Measurements from ENCODE around the gene CLASP1.

The CLASP1 gene

GRCh38 chr2:121596221-121597080 lies 52.8 kb downstream of the CLASP1 start:
- peak; percentile 75 for DNase-seq
- no peak overlapping the region for H2AK5ac ChIP-seq (ENCODE audit: low read length)
- H3K79me1 ChIP-seq (ENCODE audit: low read length) = peaks cover 20% of the 10 kb centered on the region
- H3K27me3 ChIP-seq (ENCODE audit: insufficient read depth, low read length, poor library complexity) = no peaks in the 10 kb centered on the region
- H3K56ac ChIP-seq (ENCODE audit: low read length) = peak overlapping the region; percentile 17
- no peak overlapping the region for H4K8ac ChIP-seq (ENCODE audit: low read depth, low read length)
- no peak overlapping the region for H3K4me2 ChIP-seq (ENCODE audit: low read length)
- H3K4me1 ChIP-seq (ENCODE audit: control insufficient read depth, low read depth, low read length) = peaks cover 2% of the 10 kb centered on the region
- no peak overlapping the region for H2BK5ac ChIP-seq (ENCODE audit: low read length)
- H2BK15ac ChIP-seq (replicated peaks; ENCODE audit: low read depth) = no peak overlapping the region
- no peak overlapping the region for H3K18ac ChIP-seq (ENCODE audit: low read length)
- no peak overlapping the region for H3K9ac ChIP-seq (ENCODE audit: low read length)
- peaks cover 13% of the 10 kb centered on the region for H3K79me2 ChIP-seq (ENCODE audit: control insufficient read depth, insufficient read depth, low read length)
- no peak overlapping the region for H3K23ac ChIP-seq (ENCODE audit: low read length)
- H3K36me3 ChIP-seq (ENCODE audit: control insufficient read depth, insufficient read depth, low read length) = no peaks in the 10 kb centered on the region
- no peak overlapping the region for H3K4ac ChIP-seq (ENCODE audit: low read depth, low read length)
- no peak overlapping the region for H2BK120ac ChIP-seq (ENCODE audit: low read depth, low read length)
- no peak overlapping the region for H3K4me3 ChIP-seq (ENCODE audit: low read length)
- no peak overlapping the region for H4K5ac ChIP-seq (ENCODE audit: low read length)
- no CpG with 5 or more reads among the region's 11 CpGs for WGBS (ENCODE audit: extremely low coverage, insufficient coverage, low lambda C conversion rate)
- peak overlapping the region; percentile 63 for H3K27ac ChIP-seq (ENCODE audit: low read depth, low read length)

- H3K79me1 ChIP-seq (ENCODE audit: low read length) = peaks cover 20% of the 10 kb centered on the region
- no peak overlapping the region for H3K4ac ChIP-seq (ENCODE audit: low read depth, low read length)
- H3K27ac ChIP-seq (ENCODE audit: low read depth, low read length) = no peak overlapping the region
- H2BK15ac ChIP-seq (replicated peaks; ENCODE audit: low read depth) = no peak overlapping the region
- no peak overlapping the region for H3K9ac ChIP-seq (ENCODE audit: low read length)
- peak; percentile 34 for DNase-seq
- no CpG with 5 or more reads among the region's 6 CpGs for WGBS (ENCODE audit: extremely low coverage, insufficient coverage, low lambda C conversion rate)
- H2BK120ac ChIP-seq (ENCODE audit: low read depth, low read length) = no peak overlapping the region
- H3K4me3 ChIP-seq (ENCODE audit: low read length) = no peak overlapping the region
- no peaks in the 10 kb centered on the region for H3K27me3 ChIP-seq (ENCODE audit: insufficient read depth, low read length, poor library complexity)
- peaks cover 14% of the 10 kb centered on the region for H3K79me2 ChIP-seq (ENCODE audit: control insufficient read depth, insufficient read depth, low read length)
- H3K56ac ChIP-seq (ENCODE audit: low read length) = peak overlapping the region; percentile 47
- H3K4me2 ChIP-seq (ENCODE audit: low read length) = no peak overlapping the region
- no peak overlapping the region for H2AK5ac ChIP-seq (ENCODE audit: low read length)
- H3K4me1 ChIP-seq (ENCODE audit: control insufficient read depth, low read depth, low read length) = peaks cover 2% of the 10 kb centered on the region
- no peak overlapping the region for H4K5ac ChIP-seq (ENCODE audit: low read length)
- no peak overlapping the region for H3K23ac ChIP-seq (ENCODE audit: low read length)
- H3K36me3 ChIP-seq (ENCODE audit: control insufficient read depth, insufficient read depth, low read length) = no peaks in the 10 kb centered on the region
- H4K8ac ChIP-seq (ENCODE audit: low read depth, low read length) = no peak overlapping the region
- no peak overlapping the region for H2BK5ac ChIP-seq (ENCODE audit: low read length)
- H3K18ac ChIP-seq (ENCODE audit: low read length) = no peak overlapping the region
These were observed 54.0 kb downstream of the CLASP1 start for GRCh38 chr2:121595012-121595891.

GRCh38 chr2:121591199-121591598 lies 58.1 kb downstream of the CLASP1 start:
- WGBS (ENCODE audit: extremely low coverage, insufficient coverage, low lambda C conversion rate) = no CpG with 5 or more reads among the region's 3 CpGs
- DNase-seq = no peak
- no peak overlapping the region for H2BK15ac ChIP-seq (replicated peaks; ENCODE audit: low read depth)

GRCh38 chr2:121588357-121588756 lies 60.9 kb downstream of the CLASP1 start:
- Histone ChIP-seq H2BK5ac (ENCODE audit: low read length) (no peak overlapping the region), H3K4me2 (ENCODE audit: low read length) (no peak overlapping the region), H3K56ac (ENCODE audit: low read length) (no peak overlapping the region), H3K23ac (ENCODE audit: low read length) (no peak overlapping the region), H4K5ac (ENCODE audit: low read length) (no peak overlapping the region), H3K27me3 (ENCODE audit: insufficient read depth, low read length, poor library complexity) (no peaks in the 10 kb centered on the region), H3K18ac (ENCODE audit: low read length) (no peak overlapping the region), H3K9ac (ENCODE audit: low read length) (no peak overlapping the region), H2AK5ac (ENCODE audit: low read length) (no peak overlapping the region), H3K4me1 (ENCODE audit: control insufficient read depth, low read depth, low read length) (no peaks in the 10 kb centered on the region), H3K79me2 (ENCODE audit: control insufficient read depth, insufficient read depth, low read length) (peaks cover 9% of the 10 kb centered on the region), H3K4ac (ENCODE audit: low read depth, low read length) (no peak overlapping the region), H3K79me1 (ENCODE audit: low read length) (peaks cover 16% of the 10 kb centered on the region), H3K4me3 (ENCODE audit: low read length) (no peak overlapping the region), H2BK120ac (ENCODE audit: low read depth, low read length) (no peak overlapping the region), H3K36me3 (ENCODE audit: control insufficient read depth, insufficient read depth, low read length) (no peaks in the 10 kb centered on the region), H4K8ac (ENCODE audit: low read depth, low read length) (no peak overlapping the region), H3K27ac (ENCODE audit: low read depth, low read length) (no peak overlapping the region), H2BK15ac (replicated peaks; ENCODE audit: low read depth) (no peak overlapping the region)
- DNase-seq = no peak
- WGBS (ENCODE audit: extremely low coverage, insufficient coverage, low lambda C conversion rate) = no CpG with 5 or more reads among the region's 1 CpG

More at GRCh38 chr2:121591199-121591598, 58.1 kb downstream of the CLASP1 start:
- Histone ChIP-seq H3K4ac (ENCODE audit: low read depth, low read length) (no peak overlapping the region), H3K27me3 (ENCODE audit: insufficient read depth, low read length, poor library complexity) (no peaks in the 10 kb centered on the region), H3K4me2 (ENCODE audit: low read length) (no peak overlapping the region), H3K18ac (ENCODE audit: low read length) (no peak overlapping the region), H3K79me1 (ENCODE audit: low read length) (peaks cover 20% of the 10 kb centered on the region), H3K4me1 (ENCODE audit: control insufficient read depth, low read depth, low read length) (no peaks in the 10 kb centered on the region), H3K4me3 (ENCODE audit: low read length) (no peak overlapping the region), H3K23ac (ENCODE audit: low read length) (no peak overlapping the region), H3K36me3 (ENCODE audit: control insufficient read depth, insufficient read depth, low read length) (no peaks in the 10 kb centered on the region), H3K79me2 (ENCODE audit: control insufficient read depth, insufficient read depth, low read length) (peaks cover 8% of the 10 kb centered on the region), H4K5ac (ENCODE audit: low read length) (no peak overlapping the region), H3K9ac (ENCODE audit: low read length) (no peak overlapping the region), H3K27ac (ENCODE audit: low read depth, low read length) (no peak overlapping the region), H2BK120ac (ENCODE audit: low read depth, low read length) (no peak overlapping the region), H3K56ac (ENCODE audit: low read length) (no peak overlapping the region), H2AK5ac (ENCODE audit: low read length) (no peak overlapping the region), H2BK5ac (ENCODE audit: low read length) (no peak overlapping the region), H4K8ac (ENCODE audit: low read depth, low read length) (no peak overlapping the region)

- no peak overlapping the region for H3K27ac ChIP-seq (ENCODE audit: low read depth, low read length)
- H2BK120ac ChIP-seq (ENCODE audit: low read depth, low read length) = no peak overlapping the region
- H3K18ac ChIP-seq (ENCODE audit: low read length) = no peak overlapping the region
- WGBS (ENCODE audit: extremely low coverage, insufficient coverage, low lambda C conversion rate) = no CpG with 5 or more reads among the region's 4 CpGs
- peaks cover 15% of the 10 kb centered on the region for H3K79me1 ChIP-seq (ENCODE audit: low read length)
- H2BK15ac ChIP-seq (replicated peaks; ENCODE audit: low read depth) = no peak overlapping the region
- H3K36me3 ChIP-seq (ENCODE audit: control insufficient read depth, insufficient read depth, low read length) = no peaks in the 10 kb centered on the region
- no peaks in the 10 kb centered on the region for H3K27me3 ChIP-seq (ENCODE audit: insufficient read depth, low read length, poor library complexity)
- peak; percentile 36 for DNase-seq
- no peak overlapping the region for H2AK5ac ChIP-seq (ENCODE audit: low read length)
- no peak overlapping the region for H2BK5ac ChIP-seq (ENCODE audit: low read length)
- H3K4ac ChIP-seq (ENCODE audit: low read depth, low read length) = no peak overlapping the region
- no peaks in the 10 kb centered on the region for H3K4me1 ChIP-seq (ENCODE audit: control insufficient read depth, low read depth, low read length)
- H3K4me3 ChIP-seq (ENCODE audit: low read length) = no peak overlapping the region
- no peak overlapping the region for H4K5ac ChIP-seq (ENCODE audit: low read length)
- no peak overlapping the region for H3K56ac ChIP-seq (ENCODE audit: low read length)
- no peak overlapping the region for H3K4me2 ChIP-seq (ENCODE audit: low read length)
- H3K79me2 ChIP-seq (ENCODE audit: control insufficient read depth, insufficient read depth, low read length) = peaks cover 7% of the 10 kb centered on the region
- H3K23ac ChIP-seq (ENCODE audit: low read length) = no peak overlapping the region
- H4K8ac ChIP-seq (ENCODE audit: low read depth, low read length) = no peak overlapping the region
- no peak overlapping the region for H3K9ac ChIP-seq (ENCODE audit: low read length)
These were observed 62.1 kb downstream of the CLASP1 start for GRCh38 chr2:121587131-121587530.

Data from mesendoderm (in vitro differentiated cells).